DMS153 treated with DMSO at 0.1 percent for 48 hours (cell line): ENCODE data around the gene AP3S1.
"Not testable (repeated sequence)": the region's sequence is repeated elsewhere in the genome, so short reads cannot be mapped to it uniquely, and the experiment has no call there.

Experiments
- DNase-seq: peaks from one replicate; lab custom pipeline; 2025; ENCODE audit not compliant: unreplicated experiment; lab: John Stamatoyannopoulos, UW

AP3S1 gene

GRCh38 chr5:115869256-115869795 lies 27.6 kb downstream of the AP3S1 start:
- DNase-seq, result no peak

- no peak for DNase-seq
These were observed 30.7 kb downstream of the AP3S1 start for GRCh38 chr5:115872447-115872846.

- peak; percentile 7 for DNase-seq
These were observed 31.7 kb downstream of the AP3S1 start for GRCh38 chr5:115873392-115873791.

DNA sequence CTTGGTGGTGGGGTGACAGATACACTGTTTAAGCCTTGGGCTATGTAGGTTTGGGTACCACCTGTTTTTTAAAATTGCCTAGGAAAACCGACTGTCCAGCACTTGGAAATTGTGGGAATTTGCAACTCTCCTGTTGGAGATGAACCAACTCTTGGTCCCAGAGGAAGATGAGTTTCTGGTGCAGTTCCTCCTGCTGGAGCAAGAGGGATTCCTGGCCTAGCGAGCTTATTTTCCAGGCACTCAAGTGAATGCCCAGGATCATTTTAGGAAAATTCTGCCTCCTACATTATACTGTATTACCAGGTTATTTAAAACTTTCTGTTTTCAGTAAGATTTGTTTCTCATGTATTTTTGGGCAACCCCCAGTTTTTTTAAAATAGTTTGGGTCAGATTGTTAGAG lies 33.7 kb downstream of the AP3S1 start:
- no peak for DNase-seq

DNA sequence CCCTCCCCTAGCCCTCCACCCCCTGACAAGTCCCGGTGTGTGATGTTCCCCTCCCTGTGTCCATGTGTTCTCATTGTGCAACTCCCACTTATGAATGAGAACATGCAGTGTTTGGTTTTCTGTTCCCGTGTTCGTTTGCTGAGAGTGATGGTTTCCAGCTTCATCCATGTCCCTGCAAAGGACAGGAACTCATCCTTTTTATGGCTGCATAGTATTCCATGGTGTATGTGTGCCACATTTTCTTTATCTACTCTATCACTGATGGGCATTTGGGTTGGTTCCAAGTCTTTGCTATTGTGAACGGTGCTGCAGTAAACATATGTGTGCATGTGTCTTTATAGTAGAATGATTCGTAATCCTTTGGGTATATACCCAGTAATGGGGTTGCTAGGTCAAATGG lies 35.6 kb downstream of the AP3S1 start:
- not testable (repeated sequence) for DNase-seq

DNA sequence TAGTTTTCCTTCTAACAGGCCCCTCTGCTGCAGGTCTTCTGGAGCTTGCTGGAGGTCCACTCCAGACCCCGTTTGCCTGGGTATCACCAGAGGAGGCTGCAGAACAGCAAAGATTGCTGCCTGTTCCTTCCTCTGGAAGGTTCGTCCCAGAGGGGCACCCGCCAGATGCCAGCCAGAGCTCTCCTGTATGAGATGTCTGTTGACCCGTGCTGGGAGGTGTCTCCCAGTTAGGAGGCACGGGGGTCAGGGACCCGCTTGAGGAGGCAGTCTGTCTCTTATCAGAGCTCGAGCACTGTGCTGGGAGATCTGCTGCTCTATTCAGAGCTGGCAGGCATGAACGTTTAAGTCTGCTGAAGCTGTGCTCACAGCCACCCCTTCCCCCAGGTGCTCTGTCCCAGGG lies 40.7 kb downstream of the AP3S1 start:
- not testable (repeated sequence) for DNase-seq

- no peak for DNase-seq
These were observed 43.0 kb downstream of the AP3S1 start for GRCh38 chr5:115884704-115885103.

- DNase-seq, result not testable (repeated sequence)
These were observed 43.5 kb downstream of the AP3S1 start for GRCh38 chr5:115885208-115885607.

DNA sequence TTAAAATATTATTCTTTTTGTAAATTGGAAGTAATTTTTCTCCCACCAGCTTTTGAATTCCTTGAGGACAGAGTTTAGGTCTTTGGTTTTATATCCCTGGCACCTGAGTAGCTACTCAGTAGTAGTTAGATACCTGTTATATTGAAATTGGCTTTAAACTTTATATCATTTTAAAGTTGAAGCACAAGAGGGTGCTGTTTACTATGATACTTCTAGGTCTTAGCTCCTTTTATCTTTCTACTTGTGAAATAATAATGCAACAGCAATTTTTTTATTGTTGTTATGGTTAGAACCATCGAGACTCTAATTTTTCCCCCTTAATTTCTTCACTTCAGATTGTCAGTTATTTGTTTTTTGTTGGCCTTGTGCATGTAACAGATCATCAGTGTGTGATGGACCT lies 46.3 kb downstream of the AP3S1 start:
- DNase-seq, result no peak

- DNase-seq, result no peak
These were observed 50.3 kb downstream of the AP3S1 start for GRCh38 chr5:115892021-115892420.

- no peak for DNase-seq
These were observed 52.6 kb downstream of the AP3S1 start for GRCh38 chr5:115894342-115894741.

GRCh38 chr5:115895821-115896220 lies 54.1 kb downstream of the AP3S1 start:
- no peak for DNase-seq

- DNase-seq, result no peak
These were observed 56.9 kb downstream of the AP3S1 start for GRCh38 chr5:115898656-115899055.

GRCh38 chr5:115907177-115907576 lies 65.4 kb downstream of the AP3S1 start:
- no peak for DNase-seq

- DNase-seq, result not testable (repeated sequence)
These were observed 72.1 kb downstream of the AP3S1 start for GRCh38 chr5:115913623-115914400.

- no peak for DNase-seq
These were observed 78.5 kb downstream of the AP3S1 start for GRCh38 chr5:115920171-115920725.

GRCh38 chr5:115928578-115929407 lies 87.1 kb downstream of the AP3S1 start:
- DNase-seq, result not testable (repeated sequence)

DNA sequence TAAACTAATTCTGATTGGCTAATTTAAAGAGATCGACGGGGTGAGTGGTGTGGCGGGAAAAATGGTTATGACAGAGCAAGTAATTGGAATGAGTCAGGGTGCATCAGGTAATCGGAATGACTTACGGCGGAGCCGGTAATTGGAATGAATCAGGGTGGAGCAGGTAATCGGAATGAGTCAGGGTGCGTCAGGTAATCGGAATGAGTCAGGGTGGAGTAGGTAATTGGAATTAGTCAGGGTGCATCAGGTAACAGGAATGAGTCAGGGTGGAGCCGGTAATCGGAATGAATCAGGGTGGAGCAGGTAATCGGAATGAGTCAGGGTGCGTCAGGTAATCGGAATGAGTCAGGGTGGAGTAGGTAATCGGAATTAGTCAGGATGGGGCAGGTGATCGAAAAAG lies 88.4 kb downstream of the AP3S1 start:
- DNase-seq, result not testable (repeated sequence)

GRCh38 chr5:115930630-115931337 lies 89.0 kb downstream of the AP3S1 start:
- DNase-seq, result no peak

GRCh38 chr5:115932991-115933390 lies 91.3 kb downstream of the AP3S1 start:
- DNase-seq, result no peak

- DNase-seq, result no peak
These were observed 92.7 kb downstream of the AP3S1 start for GRCh38 chr5:115934388-115934974.
